Lower leg skin (tissue), 3 donors: ENCODE measurements around the gene F2RL2.

ENCODE experiments used
- POLR2A ChIP-seq, 2 donors: fragments of 450-650 bp; IDR thresholded peaks; one replicate each; pipeline ENCODE4 v1.6.1; 2016 to 2017; ENCODE audit warnings: antibody characterized with exemption in 2 of 2, mild to moderate bottlenecking in 1 of 2, moderate library complexity in 1 of 2
- TF ChIP-seq, protein P1 (sequence below), 3 donors: fragments of 450-650 bp; IDR thresholded peaks; one replicate each; pipeline ENCODE4 v1.5.1; 2016; ENCODE audit warnings: antibody characterized with exemption in 3 of 3, mild to moderate bottlenecking in 3 of 3, moderate library complexity in 2 of 3

DNA sequence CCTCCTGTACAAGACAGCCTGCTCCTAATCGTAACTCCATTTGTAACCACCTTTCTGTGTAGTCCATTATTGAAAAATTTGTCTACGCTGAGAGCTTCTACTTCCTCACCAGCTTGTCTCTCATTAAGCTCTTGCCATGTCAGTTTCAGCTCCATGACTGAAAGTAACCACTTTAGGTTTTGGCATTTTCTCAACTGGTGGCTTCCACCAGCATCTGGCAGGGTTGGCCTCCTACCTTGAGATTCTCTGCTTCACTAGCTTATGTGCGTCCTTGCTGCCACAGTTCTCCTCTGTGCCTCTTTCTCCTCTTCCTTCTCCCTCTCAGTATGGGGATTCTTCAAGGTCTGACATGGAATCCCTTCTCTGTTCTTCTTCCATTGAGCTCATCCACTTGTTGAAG, 31.8 kb downstream of the F2RL2 start:
- no peak for TF ChIP-seq POLR2A (IDR thresholded peaks at IDR 0.05)
- TF ChIP-seq, protein P1, sequence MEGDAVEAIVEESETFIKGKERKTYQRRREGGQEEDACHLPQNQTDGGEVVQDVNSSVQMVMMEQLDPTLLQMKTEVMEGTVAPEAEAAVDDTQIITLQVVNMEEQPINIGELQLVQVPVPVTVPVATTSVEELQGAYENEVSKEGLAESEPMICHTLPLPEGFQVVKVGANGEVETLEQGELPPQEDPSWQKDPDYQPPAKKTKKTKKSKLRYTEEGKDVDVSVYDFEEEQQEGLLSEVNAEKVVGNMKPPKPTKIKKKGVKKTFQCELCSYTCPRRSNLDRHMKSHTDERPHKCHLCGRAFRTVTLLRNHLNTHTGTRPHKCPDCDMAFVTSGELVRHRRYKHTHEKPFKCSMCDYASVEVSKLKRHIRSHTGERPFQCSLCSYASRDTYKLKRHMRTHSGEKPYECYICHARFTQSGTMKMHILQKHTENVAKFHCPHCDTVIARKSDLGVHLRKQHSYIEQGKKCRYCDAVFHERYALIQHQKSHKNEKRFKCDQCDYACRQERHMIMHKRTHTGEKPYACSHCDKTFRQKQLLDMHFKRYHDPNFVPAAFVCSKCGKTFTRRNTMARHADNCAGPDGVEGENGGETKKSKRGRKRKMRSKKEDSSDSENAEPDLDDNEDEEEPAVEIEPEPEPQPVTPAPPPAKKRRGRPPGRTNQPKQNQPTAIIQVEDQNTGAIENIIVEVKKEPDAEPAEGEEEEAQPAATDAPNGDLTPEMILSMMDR (IDR thresholded peaks at IDR 0.05): no peak
